ENCODE results near the gene SLIT3. TPM values are rescaled to one million over a fixed set of nuclear protein-coding genes. Genes with fewer than 3 reads are reported as not detected.

Gene SLIT3
- total RNA-seq, 6 donors from 2014 or later: 10.8 to 57.3 (median 32.2) TPM

GRCh38 chr5:169251333-169252084 lies 49.4 kb downstream of the SLIT3 start:
- 78 to 85% methylated on average over 8 of the region's 8 CpGs for WGBS, 2 donors
- Histone ChIP-seq H3K27me3 (no peaks in the 10 kb centered on the region), H3K27ac (no peak overlapping the region), H3K4me3 (no peak overlapping the region), H3K9me3 (no peaks in the 10 kb centered on the region), H3K4me1 (no peaks in the 10 kb centered on the region), H3K36me3 (no peaks in the 10 kb centered on the region)
- TF ChIP-seq EP300 (IDR thresholded peaks at IDR 0.05): no peak
- TF ChIP-seq POLR2AphosphoS5 (IDR thresholded peaks at IDR 0.05): no peak
- TF ChIP-seq, protein P1, sequence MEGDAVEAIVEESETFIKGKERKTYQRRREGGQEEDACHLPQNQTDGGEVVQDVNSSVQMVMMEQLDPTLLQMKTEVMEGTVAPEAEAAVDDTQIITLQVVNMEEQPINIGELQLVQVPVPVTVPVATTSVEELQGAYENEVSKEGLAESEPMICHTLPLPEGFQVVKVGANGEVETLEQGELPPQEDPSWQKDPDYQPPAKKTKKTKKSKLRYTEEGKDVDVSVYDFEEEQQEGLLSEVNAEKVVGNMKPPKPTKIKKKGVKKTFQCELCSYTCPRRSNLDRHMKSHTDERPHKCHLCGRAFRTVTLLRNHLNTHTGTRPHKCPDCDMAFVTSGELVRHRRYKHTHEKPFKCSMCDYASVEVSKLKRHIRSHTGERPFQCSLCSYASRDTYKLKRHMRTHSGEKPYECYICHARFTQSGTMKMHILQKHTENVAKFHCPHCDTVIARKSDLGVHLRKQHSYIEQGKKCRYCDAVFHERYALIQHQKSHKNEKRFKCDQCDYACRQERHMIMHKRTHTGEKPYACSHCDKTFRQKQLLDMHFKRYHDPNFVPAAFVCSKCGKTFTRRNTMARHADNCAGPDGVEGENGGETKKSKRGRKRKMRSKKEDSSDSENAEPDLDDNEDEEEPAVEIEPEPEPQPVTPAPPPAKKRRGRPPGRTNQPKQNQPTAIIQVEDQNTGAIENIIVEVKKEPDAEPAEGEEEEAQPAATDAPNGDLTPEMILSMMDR (IDR thresholded peaks at IDR 0.05): no peak
- no peak for TF ChIP-seq POLR2A (IDR thresholded peaks at IDR 0.05)
- no peak for DNase-seq
- no peak for ATAC-seq (ENCODE audit: low FRiP score in 2 of 2)

- Histone ChIP-seq H3K4me3 (no peak overlapping the region), H3K9me3 (no peaks in the 10 kb centered on the region), H3K36me3 (no peaks in the 10 kb centered on the region), H3K4me1 (no peaks in the 10 kb centered on the region), H3K27me3 (no peaks in the 10 kb centered on the region), H3K27ac (no peak overlapping the region)
- TF ChIP-seq POLR2AphosphoS5 (IDR thresholded peaks at IDR 0.05) (no peak), POLR2A (IDR thresholded peaks at IDR 0.05) (no peak), EP300 (IDR thresholded peaks at IDR 0.05) (no peak)
- TF ChIP-seq, protein P1 (IDR thresholded peaks at IDR 0.05): no peak
- ATAC-seq (ENCODE audit: low FRiP score in 2 of 2) (no peak), DNase-seq (no peak)
- 86 to 87% methylated on average over 4 of the region's 4 CpGs for WGBS, 2 donors
These were observed 50.1 kb downstream of the SLIT3 start for GRCh38 chr5:169250887-169251286.

GRCh38 chr5:169248996-169249395 lies 51.9 kb downstream of the SLIT3 start:
- TF ChIP-seq, protein P1 (IDR thresholded peaks at IDR 0.05): no peak
- TF ChIP-seq POLR2AphosphoS5 (IDR thresholded peaks at IDR 0.05): no peak
- TF ChIP-seq EP300 (IDR thresholded peaks at IDR 0.05): no peak
- no peak for TF ChIP-seq POLR2A (IDR thresholded peaks at IDR 0.05)
- H3K27ac ChIP-seq: no peak overlapping the region
- H3K36me3 ChIP-seq: no peaks in the 10 kb centered on the region
- H3K4me1 ChIP-seq: no peaks in the 10 kb centered on the region
- ATAC-seq (ENCODE audit: low FRiP score in 2 of 2) (no peak), DNase-seq (no peak)
- no peaks in the 10 kb centered on the region for H3K9me3 ChIP-seq
- H3K4me3 ChIP-seq: no peak overlapping the region
- H3K27me3 ChIP-seq: no peaks in the 10 kb centered on the region
- WGBS, 2 donors: 54 to 67% methylated on average over 1 of the region's 1 CpG

- peak in 1 of 2 donors; percentile 23 for ATAC-seq (ENCODE audit: low FRiP score in 2 of 2)
These were observed 52.4 kb downstream of the SLIT3 start for GRCh38 chr5:169248550-169248949.

More at GRCh38 chr5:169248550-169248949, 52.4 kb downstream of the SLIT3 start:
- no peak for DNase-seq
- Histone ChIP-seq H3K27me3 (no peaks in the 10 kb centered on the region), H3K9me3 (no peaks in the 10 kb centered on the region), H3K4me1 (no peaks in the 10 kb centered on the region), H3K36me3 (no peaks in the 10 kb centered on the region), H3K27ac (no peak overlapping the region), H3K4me3 (no peak overlapping the region)
- no peak for TF ChIP-seq EP300 (IDR thresholded peaks at IDR 0.05)
- no peak for TF ChIP-seq POLR2AphosphoS5 (IDR thresholded peaks at IDR 0.05)
- no peak for TF ChIP-seq POLR2A (IDR thresholded peaks at IDR 0.05)
- TF ChIP-seq, protein P1 (IDR thresholded peaks at IDR 0.05): no peak
- 57 to 85% methylated on average over 3 of the region's 3 CpGs for WGBS, 2 donors
